Activated B cell treated with CpG ODN at 0.5 μM for 24 hours (primary cell): Measurements from ENCODE around the gene PAPLN. TPM values are rescaled to one million over a fixed set of nuclear protein-coding genes. Genes with fewer than 3 reads are reported as not detected.
A peak's percentile ranks its signal among the peaks of the same experiment; 100 is the strongest.

ENCODE experiments used
- ATAC-seq: fragments of 200-7000 bp; cut with Tn5 transposase; one replicate; pipeline ENCODE4 v1.10.0; 2021; ENCODE audit warnings: low read depth, mild to moderate bottlenecking, moderate library complexity
- CTCF ChIA-PET: fragments of 350-600 bp; sonication (Branson Sonifier 250); formaldehyde crosslinking; loops from one replicate; lab custom pipeline; 2021; ENCODE audit warnings: antibody characterized with exemption; lab: Charles Lee
- POLR2A ChIA-PET: fragments of 350-600 bp; sonication (Branson Sonifier 250); formaldehyde crosslinking; loops from one replicate; lab custom pipeline; 2021; ENCODE audit warnings: antibody characterized with exemption; lab: Charles Lee
- DNase-seq: peaks from one replicate; pipeline ENCODE4 v3.0.0; 2022
- H3K27ac Mint-ChIP-seq: one replicate; pipeline ENCODE4 v1.8.0; 2020; ENCODE audit warnings: mixed read lengths
- H3K27me3 Mint-ChIP-seq: one replicate; pipeline ENCODE4 v1.8.0; 2021; ENCODE audit warnings: mixed read lengths
- H3K36me3 Mint-ChIP-seq: one replicate; pipeline ENCODE4 v1.8.0; 2021; ENCODE audit warnings: low read depth, mixed read lengths
- H3K4me1 Mint-ChIP-seq: one replicate; pipeline ENCODE4 v1.8.0; 2021; ENCODE audit warnings: mixed read lengths
- H3K4me3 Mint-ChIP-seq: one replicate; pipeline ENCODE4 v1.8.0; 2020; ENCODE audit warnings: mild to moderate bottlenecking, mixed read lengths
- H3K9me3 Mint-ChIP-seq: one replicate; pipeline ENCODE4 v1.8.0; 2020; ENCODE audit warnings: mixed read lengths
- CTCF ChIP-seq: fragments of 200-600 bp; IDR thresholded peaks from one replicate; pipeline ENCODE4 v1.8.0; 2022; ENCODE audit warnings: antibody characterized with exemption, mild to moderate bottlenecking
- intact Hi-C: fragments of 100-400 bp; cut with micrococcal nuclease; formaldehyde crosslinking; loops from one replicate; pipeline ENCODE4 v1.15.1; 2024
- total RNA-seq: library from RNA; stranded (reverse); gene quantifications from 2 replicates; pipeline ENCODE4 v1.2.3, GENCODE V29; 2022

PAPLN gene
- total RNA-seq, 1 donor from 2014 or later, result 0.42 TPM

- Mint-ChIP-seq H3K27me3 (peaks cover 14% of the 10 kb centered on the region), H3K4me3 (no peak overlapping the region), H3K27ac (no peak overlapping the region), H3K9me3 (no peaks in the 10 kb centered on the region), H3K4me1 (peaks cover 3% of the 10 kb centered on the region), H3K36me3 (peaks cover 28% of the 10 kb centered on the region)
- ChIA-PET CTCF (no interaction called here), POLR2A (interaction anchor here (0.7 kb wide), 1 partner anchor 261 kb away, joined by 6 read pairs; the partner anchor contains the start of gene RIOX1)
- ATAC-seq, result no peak
- DNase-seq, result no peak
- no peak for TF ChIP-seq CTCF
- intact Hi-C loops, result no loop called here
These were observed 7.3 kb upstream of the PAPLN start for GRCh38 chr14:73230051-73230450.

- Mint-ChIP-seq H3K27ac (no peak overlapping the region), H3K4me3 (no peak overlapping the region), H3K4me1 (peaks cover 20% of the 10 kb centered on the region), H3K9me3 (no peaks in the 10 kb centered on the region), H3K27me3 (peaks cover 28% of the 10 kb centered on the region), H3K36me3 (peaks cover 16% of the 10 kb centered on the region)
- POLR2A ChIA-PET, result interaction anchor here (1.1 kb wide), 1 partner anchor 14 kb away, joined by 3 read pairs; no protein-coding TSS in a partner anchor
- no peak for TF ChIP-seq CTCF
- DNase-seq (no peak), ATAC-seq (no peak)
- CTCF ChIA-PET, result interaction anchor here (1.1 to 2.0 kb wide), 2 partner anchors 63 to 239 kb away, joined by 4 to 7 read pairs; no protein-coding TSS in a partner anchor
- intact Hi-C loops, result loop anchor here (1.0 kb wide), 1 partner anchor 240 kb away; no protein-coding TSS in a partner anchor
These were observed 5.1 kb upstream of the PAPLN start for GRCh38 chr14:73231981-73232851.

- DNase-seq, result no peak
- peaks cover 20% of the 10 kb centered on the region for H3K4me1 Mint-ChIP-seq
- peaks cover 28% of the 10 kb centered on the region for H3K27me3 Mint-ChIP-seq
- H3K9me3 Mint-ChIP-seq, result no peaks in the 10 kb centered on the region
- ChIA-PET CTCF (interaction anchor here (1.1 to 2.0 kb wide), 2 partner anchors 62 to 239 kb away, joined by 4 to 7 read pairs; no protein-coding TSS in a partner anchor), POLR2A (no interaction called here)
- peak overlapping the region; percentile 4 for H3K27ac Mint-ChIP-seq
- H3K36me3 Mint-ChIP-seq, result peaks cover 9% of the 10 kb centered on the region
- intact Hi-C loops, result loop anchor here (1.0 kb wide), 1 partner anchor 239 kb away; no protein-coding TSS in a partner anchor
- TF ChIP-seq CTCF, result no peak
- no peak overlapping the region for H3K4me3 Mint-ChIP-seq
- ATAC-seq, result no peak
These were observed 4.3 kb upstream of the PAPLN start for GRCh38 chr14:73232984-73233383.

GRCh38 chr14:73233564-73233963, 3.7 kb upstream of the PAPLN start:
- peaks cover 8% of the 10 kb centered on the region for H3K36me3 Mint-ChIP-seq
- H3K27me3 Mint-ChIP-seq, result peaks cover 32% of the 10 kb centered on the region
- no peak overlapping the region for H3K27ac Mint-ChIP-seq
- DNase-seq, result no peak
- ATAC-seq, result no peak
- ChIA-PET CTCF (no interaction called here), POLR2A (no interaction called here)
- H3K4me3 Mint-ChIP-seq, result no peak overlapping the region
- intact Hi-C loops, result no loop called here
- H3K9me3 Mint-ChIP-seq, result no peaks in the 10 kb centered on the region
- TF ChIP-seq CTCF, result no peak
- H3K4me1 Mint-ChIP-seq, result peaks cover 22% of the 10 kb centered on the region

GRCh38 chr14:73234029-73234428, 3.3 kb upstream of the PAPLN start:
- intact Hi-C loops, result no loop called here
- DNase-seq (no peak), ATAC-seq (no peak)
- ChIA-PET CTCF (no interaction called here), POLR2A (no interaction called here)
- no peak overlapping the region for H3K4me3 Mint-ChIP-seq
- H3K4me1 Mint-ChIP-seq, result peaks cover 25% of the 10 kb centered on the region
- TF ChIP-seq CTCF, result no peak
- H3K27me3 Mint-ChIP-seq, result peaks cover 35% of the 10 kb centered on the region
- H3K9me3 Mint-ChIP-seq, result no peaks in the 10 kb centered on the region
- H3K27ac Mint-ChIP-seq, result no peak overlapping the region
- peaks cover 4% of the 10 kb centered on the region for H3K36me3 Mint-ChIP-seq
